BE2C (cell line): Measurements from ENCODE around the gene GRAMD2B.

Experiments
- DNase-seq: peaks from one replicate; pipeline ENCODE4 v3.0.0-alpha.2; 2020
- H3K27me3 ChIP-seq: fragments of 250-450 bp; sonication (Bioruptor Pico); 2 replicates; pipeline ENCODE4 v1.5.1; 2020; ENCODE audit warnings: mild to moderate bottlenecking
- H3K36me3 ChIP-seq: fragments of 250-450 bp; sonication (Bioruptor Pico); 2 replicates; pipeline ENCODE4 v1.5.1; 2020; ENCODE audit warnings: mild to moderate bottlenecking
- H3K4me1 ChIP-seq: fragments of 250-450 bp; sonication (Bioruptor Pico); 2 replicates; pipeline ENCODE4 v1.5.1; 2020
- H3K4me3 ChIP-seq: 2 replicates; pipeline ENCODE4 v1.5.1; 2011; ENCODE audit warnings: low read depth, low read length
- H3K9me3 ChIP-seq: fragments of 250-450 bp; sonication (Bioruptor Pico); 2 replicates; pipeline ENCODE4 v1.5.1; 2020
- CTCF ChIP-seq: IDR thresholded peaks from 2 replicates; pipeline ENCODE4 v1.5.1; 2012; ENCODE audit warnings: mild to moderate bottlenecking, low read depth, low read length

Gene GRAMD2B

GRCh38 chr5:126471247-126471646 lies 48.0 kb downstream of the GRAMD2B start:
- no peaks in the 10 kb centered on the region for H3K27me3 ChIP-seq
- DNase-seq = no peak
- no peak overlapping the region for H3K4me3 ChIP-seq
- no peak for TF ChIP-seq CTCF
- H3K4me1 ChIP-seq = no peaks in the 10 kb centered on the region
- no peaks in the 10 kb centered on the region for H3K9me3 ChIP-seq
- no peaks in the 10 kb centered on the region for H3K36me3 ChIP-seq

- no peak for DNase-seq
- H3K4me3 ChIP-seq = no peak overlapping the region
- no peaks in the 10 kb centered on the region for H3K27me3 ChIP-seq
- H3K36me3 ChIP-seq = no peaks in the 10 kb centered on the region
- H3K9me3 ChIP-seq = no peaks in the 10 kb centered on the region
- no peaks in the 10 kb centered on the region for H3K4me1 ChIP-seq
- no peak for TF ChIP-seq CTCF
Observed at GRCh38 chr5:126471875-126472537, 48.8 kb downstream of the GRAMD2B start.

GRCh38 chr5:126472538-126472889 lies 49.3 kb downstream of the GRAMD2B start:
- Histone ChIP-seq H3K9me3 (no peaks in the 10 kb centered on the region), H3K4me3 (no peak overlapping the region), H3K36me3 (no peaks in the 10 kb centered on the region), H3K27me3 (no peaks in the 10 kb centered on the region), H3K4me1 (no peaks in the 10 kb centered on the region)
- TF ChIP-seq CTCF = no peak
- DNase-seq = no peak

GRCh38 chr5:126477294-126478117 lies 54.3 kb downstream of the GRAMD2B start:
- DNase-seq = no peak
- no peak overlapping the region for H3K4me3 ChIP-seq
- H3K4me1 ChIP-seq = no peaks in the 10 kb centered on the region
- no peaks in the 10 kb centered on the region for H3K9me3 ChIP-seq
- H3K36me3 ChIP-seq = no peaks in the 10 kb centered on the region
- H3K27me3 ChIP-seq = no peaks in the 10 kb centered on the region
- no peak for TF ChIP-seq CTCF

- no peaks in the 10 kb centered on the region for H3K36me3 ChIP-seq
- no peak overlapping the region for H3K4me3 ChIP-seq
- H3K4me1 ChIP-seq = no peaks in the 10 kb centered on the region
- no peak for TF ChIP-seq CTCF
- no peaks in the 10 kb centered on the region for H3K9me3 ChIP-seq
- DNase-seq = no peak
- H3K27me3 ChIP-seq = no peaks in the 10 kb centered on the region
Observed at GRCh38 chr5:126479810-126480209, 56.6 kb downstream of the GRAMD2B start.

GRCh38 chr5:126480824-126481223 lies 57.6 kb downstream of the GRAMD2B start:
- no peaks in the 10 kb centered on the region for H3K36me3 ChIP-seq
- H3K4me1 ChIP-seq = no peaks in the 10 kb centered on the region
- no peaks in the 10 kb centered on the region for H3K9me3 ChIP-seq
- no peak overlapping the region for H3K4me3 ChIP-seq
- H3K27me3 ChIP-seq = no peaks in the 10 kb centered on the region
- TF ChIP-seq CTCF = no peak
- DNase-seq = no peak
